Upper lobe of right lung (tissue), 1 donor: ENCODE data around the gene STK39. TPM values are rescaled to one million over a fixed set of nuclear protein-coding genes. Genes with fewer than 3 reads are reported as not detected.

ENCODE experiments used
- ATAC-seq: fragments of 200-7000 bp; cut with Tn5 transposase; one replicate; pipeline ENCODE4 v1.9.1; 2020; ENCODE audit warnings: mild to moderate bottlenecking, moderate library complexity
- DNase-seq: peaks from one replicate; pipeline ENCODE4 v3.0.0-alpha.2; 2020
- H3K27ac ChIP-seq: fragments of 200-600 bp; one replicate; pipeline ENCODE4 v1.8.0; 2022
- H3K27me3 ChIP-seq: fragments of 200-600 bp; one replicate; pipeline ENCODE4 v1.8.0; 2022; ENCODE audit warnings: mild to moderate bottlenecking
- H3K36me3 ChIP-seq: fragments of 200-600 bp; one replicate; pipeline ENCODE4 v1.8.0; 2022
- H3K4me1 ChIP-seq: fragments of 200-600 bp; one replicate; pipeline ENCODE4 v1.8.0; 2022
- H3K4me3 ChIP-seq: fragments of 200-600 bp; one replicate; pipeline ENCODE4 v1.8.0; 2022; ENCODE audit warnings: mild to moderate bottlenecking
- H3K9me3 ChIP-seq: fragments of 200-600 bp; one replicate; pipeline ENCODE4 v1.8.0; 2022
- intact Hi-C: fragments of 100-400 bp; cut with DNase I; formaldehyde crosslinking; loops from one replicate; pipeline ENCODE4 v1.11.0; 2022
- long read RNA-seq: library from polyadenylated mRNA; unstranded; transcript quantifications from one replicate; pipeline ENCODE4 v2.0.0, GENCODE V29; 2021
- total RNA-seq: library from RNA; stranded (reverse); fragmentation: NEBNext Ultra II Directional; extraction: Animal tissue kit (Norgen Biotek cat#: 25700); gene quantifications from one replicate; pipeline ENCODE4 v1.2.1, GENCODE V29; 2021
- TF ChIP-seq, protein P1 (sequence below): fragments of 200-600 bp; IDR thresholded peaks from one replicate; pipeline ENCODE4 v1.8.0; 2022; ENCODE audit warnings: antibody characterized with exemption
- donor health status: DM: no; HTN: yes; CAD: no; lungs with severe emphysema.

Gene STK39
- 13.2 TPM for total RNA-seq
- long read RNA-seq, transcript STK39-201 (18 exons, 3,820 nt): major isoform, 32 of 40 reads
- long read RNA-seq, partial matches to known transcripts: 0 of 40 reads
- long read RNA-seq, other reads (novel, unspliced or antisense): 8 of 40 reads

DNA sequence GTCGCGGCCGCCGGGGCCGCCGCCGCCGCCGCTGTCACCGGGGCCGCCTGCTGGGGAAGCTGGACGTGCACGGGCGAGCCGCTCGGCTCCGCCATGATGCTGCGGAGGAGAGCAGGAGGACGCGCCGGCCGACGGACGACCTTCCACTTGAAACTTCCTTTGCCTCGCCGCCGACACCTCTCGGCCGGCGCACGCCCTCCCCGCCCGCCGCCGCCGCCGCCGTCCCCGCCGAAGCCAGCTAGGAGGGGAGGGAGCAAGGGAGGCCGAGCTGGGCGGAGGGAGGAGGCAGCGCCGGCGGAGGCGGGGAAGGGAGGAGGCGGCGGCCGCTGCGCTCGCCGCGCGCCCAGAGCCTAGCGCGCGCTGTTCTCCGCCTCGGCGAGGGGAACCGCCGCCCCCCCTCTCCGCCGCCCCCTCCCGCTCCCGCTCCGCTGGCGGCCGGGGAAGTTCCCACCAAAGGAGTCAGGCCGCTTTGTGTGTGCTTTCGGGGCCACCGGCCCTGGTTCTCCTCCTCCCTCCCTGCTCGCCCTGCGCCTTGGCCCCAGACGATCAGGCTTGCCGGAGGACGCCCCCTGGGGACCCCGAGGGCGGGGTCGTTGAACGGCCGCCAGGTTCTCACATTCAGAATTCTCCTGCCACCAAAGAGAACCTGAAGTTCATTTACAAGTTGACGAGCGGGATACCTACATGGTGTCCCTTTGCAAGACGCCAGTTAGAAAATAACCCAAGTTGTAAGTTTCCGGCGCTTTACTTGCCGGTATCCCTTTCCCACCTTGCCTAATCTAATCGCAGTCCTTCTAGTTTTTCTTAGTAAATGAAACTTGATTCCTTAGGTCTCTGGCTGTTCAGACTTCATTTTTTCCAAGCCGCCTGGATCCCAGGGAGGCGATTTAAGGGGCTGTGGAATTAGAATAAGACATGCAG lies at the start of gene STK39:
Gene STK39, minus strand, starts transcription at position 255 of the 921 bp plus-strand sequence. Its CDS starts 160 bp downstream, at position 95.
- Histone ChIP-seq H3K36me3 (no peaks in the 10 kb centered on the region), H3K27me3 (no peaks in the 10 kb centered on the region), H3K9me3 (no peaks in the 10 kb centered on the region), H3K4me3 (peak within 1 kb of the TSS; percentile 73), H3K27ac (peak within 1 kb of the TSS; percentile 77), H3K4me1 (peaks cover 22% of the 10 kb centered on the region)
- peak; percentile 93 for ATAC-seq
- intact Hi-C loops: no loop called here
- TF ChIP-seq, protein P1, sequence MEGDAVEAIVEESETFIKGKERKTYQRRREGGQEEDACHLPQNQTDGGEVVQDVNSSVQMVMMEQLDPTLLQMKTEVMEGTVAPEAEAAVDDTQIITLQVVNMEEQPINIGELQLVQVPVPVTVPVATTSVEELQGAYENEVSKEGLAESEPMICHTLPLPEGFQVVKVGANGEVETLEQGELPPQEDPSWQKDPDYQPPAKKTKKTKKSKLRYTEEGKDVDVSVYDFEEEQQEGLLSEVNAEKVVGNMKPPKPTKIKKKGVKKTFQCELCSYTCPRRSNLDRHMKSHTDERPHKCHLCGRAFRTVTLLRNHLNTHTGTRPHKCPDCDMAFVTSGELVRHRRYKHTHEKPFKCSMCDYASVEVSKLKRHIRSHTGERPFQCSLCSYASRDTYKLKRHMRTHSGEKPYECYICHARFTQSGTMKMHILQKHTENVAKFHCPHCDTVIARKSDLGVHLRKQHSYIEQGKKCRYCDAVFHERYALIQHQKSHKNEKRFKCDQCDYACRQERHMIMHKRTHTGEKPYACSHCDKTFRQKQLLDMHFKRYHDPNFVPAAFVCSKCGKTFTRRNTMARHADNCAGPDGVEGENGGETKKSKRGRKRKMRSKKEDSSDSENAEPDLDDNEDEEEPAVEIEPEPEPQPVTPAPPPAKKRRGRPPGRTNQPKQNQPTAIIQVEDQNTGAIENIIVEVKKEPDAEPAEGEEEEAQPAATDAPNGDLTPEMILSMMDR: no peak
- peak; percentile 91 for DNase-seq

DNA sequence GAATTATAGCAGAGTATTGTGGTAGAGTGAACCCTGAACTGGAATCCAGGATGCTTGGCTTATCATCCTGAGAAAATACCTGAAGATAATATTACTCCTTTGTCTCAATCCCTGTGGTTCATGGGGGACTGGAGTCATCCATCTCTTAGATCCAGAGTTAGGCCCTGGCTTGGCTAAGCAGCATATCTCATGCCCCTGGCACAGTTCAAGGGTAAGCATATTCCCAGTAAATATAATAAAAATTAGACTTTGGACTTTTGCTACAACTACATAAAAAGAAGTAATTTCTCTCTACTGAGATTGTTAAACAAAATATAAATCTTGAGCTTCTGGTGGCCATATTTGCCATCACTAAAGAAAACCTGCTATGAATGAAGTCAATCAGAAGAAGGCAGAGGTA lies 47.7 kb upstream of the STK39 start:
- Histone ChIP-seq H3K4me3 (no peak overlapping the region), H3K9me3 (no peaks in the 10 kb centered on the region), H3K4me1 (no peaks in the 10 kb centered on the region), H3K27me3 (no peaks in the 10 kb centered on the region), H3K27ac (no peak overlapping the region), H3K36me3 (no peaks in the 10 kb centered on the region)
- TF ChIP-seq, protein P1: no peak
- DNase-seq (no peak), ATAC-seq (no peak)
- intact Hi-C loops: no loop called here

DNA sequence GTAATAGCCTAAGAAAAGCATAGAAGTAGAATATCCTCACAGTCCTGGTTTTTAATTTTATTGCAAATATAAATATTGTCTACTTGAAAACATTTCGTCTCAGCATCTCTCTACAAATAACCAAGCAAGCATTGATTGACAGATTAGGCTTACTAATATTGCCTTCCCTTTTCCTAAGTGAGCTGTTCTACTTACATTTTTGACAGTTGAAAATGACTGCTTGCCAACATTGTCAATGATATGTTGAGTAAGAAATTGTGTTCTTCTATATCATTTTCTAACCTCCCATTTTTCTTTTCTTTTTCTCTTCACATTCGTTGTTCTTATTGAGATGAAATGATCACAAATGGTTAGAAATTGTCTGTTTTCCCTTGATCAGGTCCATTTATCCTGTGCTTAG lies 47.0 kb upstream of the STK39 start:
- Histone ChIP-seq H3K27me3 (no peaks in the 10 kb centered on the region), H3K4me3 (no peak overlapping the region), H3K27ac (no peak overlapping the region), H3K4me1 (no peaks in the 10 kb centered on the region), H3K36me3 (no peaks in the 10 kb centered on the region), H3K9me3 (no peaks in the 10 kb centered on the region)
- intact Hi-C loops: no loop called here
- ATAC-seq (no peak), DNase-seq (no peak)
- TF ChIP-seq, protein P1: no peak

DNA sequence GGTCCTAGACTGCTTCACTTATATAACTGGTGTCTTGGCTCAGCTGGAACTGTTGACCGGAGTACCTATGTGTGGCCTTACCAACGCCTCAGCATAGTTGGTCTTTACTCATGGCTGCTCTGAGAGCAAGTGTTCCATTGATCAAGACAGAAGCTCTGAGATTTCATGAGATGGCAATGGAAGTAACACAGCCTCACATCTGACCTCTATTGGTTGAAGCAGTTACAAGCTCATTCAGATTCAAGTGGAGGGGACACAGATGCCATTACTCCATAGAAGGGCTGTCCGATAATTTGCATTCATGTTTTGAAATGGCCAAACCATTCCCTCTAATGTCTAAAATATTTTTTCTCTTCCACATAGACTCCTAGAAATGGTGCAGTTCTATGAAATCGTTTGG lies 46.4 kb upstream of the STK39 start:
- H3K9me3 ChIP-seq: no peaks in the 10 kb centered on the region
- DNase-seq: no peak
- no peak overlapping the region for H3K27ac ChIP-seq
- no peaks in the 10 kb centered on the region for H3K36me3 ChIP-seq
- TF ChIP-seq, protein P1: no peak
- ATAC-seq: no peak
- intact Hi-C loops: no loop called here
- H3K27me3 ChIP-seq: no peaks in the 10 kb centered on the region
- H3K4me3 ChIP-seq: no peak overlapping the region
- H3K4me1 ChIP-seq: no peaks in the 10 kb centered on the region

DNA sequence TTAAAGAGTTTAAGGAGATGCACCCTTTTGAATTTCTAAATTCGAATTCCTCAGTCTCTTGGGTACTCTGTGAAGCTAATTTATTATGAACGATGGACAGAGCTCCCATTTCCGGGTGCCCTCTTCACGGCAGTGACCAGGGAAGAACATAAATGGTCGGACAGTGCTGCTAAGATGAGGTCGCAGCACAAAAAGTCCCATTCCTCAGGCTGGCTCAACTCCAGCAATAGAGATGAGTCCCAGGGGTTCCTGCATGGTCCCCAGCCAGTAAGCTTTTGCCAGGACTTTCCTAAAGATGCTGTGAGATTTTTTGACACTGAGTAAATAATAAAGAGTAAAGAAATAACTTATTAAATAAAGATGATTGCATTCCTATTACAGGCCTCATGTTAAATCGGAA lies 43.0 kb upstream of the STK39 start:
- ATAC-seq: no peak
- Histone ChIP-seq H3K36me3 (no peaks in the 10 kb centered on the region), H3K27me3 (no peaks in the 10 kb centered on the region), H3K9me3 (no peaks in the 10 kb centered on the region), H3K4me1 (no peaks in the 10 kb centered on the region), H3K27ac (no peak overlapping the region), H3K4me3 (no peak overlapping the region)
- no peak for DNase-seq
- TF ChIP-seq, protein P1: no peak
- intact Hi-C loops: no loop called here
